ENCODE data around the gene KANSL1.

The KANSL1 gene

GRCh38 chr17:45995627-45996270 lies 197.5 kb downstream of the KANSL1 start:
- DNase-seq: no peak

GRCh38 chr17:45994987-45995386 lies 198.2 kb downstream of the KANSL1 start:
- DNase-seq: no peak

GRCh38 chr17:45993962-45994627 lies 199.1 kb downstream of the KANSL1 start:
- peak; percentile 24 for DNase-seq

- DNase-seq: no peak
Observed at GRCh38 chr17:45992904-45993303, 200.3 kb downstream of the KANSL1 start.

GRCh38 chr17:45992175-45992574 lies 201.1 kb downstream of the KANSL1 start:
- peak; percentile 66 for DNase-seq

- DNase-seq: no peak
Observed at GRCh38 chr17:45991341-45991740, 201.9 kb downstream of the KANSL1 start.

- no peak for DNase-seq
Observed at GRCh38 chr17:45990886-45991285, 202.3 kb downstream of the KANSL1 start.

- DNase-seq: no peak
Observed at GRCh38 chr17:45989759-45990158, 203.5 kb downstream of the KANSL1 start.

- no peak for DNase-seq
Observed at GRCh38 chr17:45987706-45988105, 205.5 kb downstream of the KANSL1 start.

- no peak for DNase-seq
Observed at GRCh38 chr17:45986056-45986455, 207.2 kb downstream of the KANSL1 start.

- no peak for DNase-seq
Observed at GRCh38 chr17:45985447-45985846, 207.8 kb downstream of the KANSL1 start.

- DNase-seq: no peak
Observed at GRCh38 chr17:45984368-45984767, 208.9 kb downstream of the KANSL1 start.

GRCh38 chr17:45983614-45984310 lies 209.5 kb downstream of the KANSL1 start:
- DNase-seq: no peak

- no peak for DNase-seq
Observed at GRCh38 chr17:45982791-45983613, 210.2 kb downstream of the KANSL1 start.

GRCh38 chr17:45981306-45981705 lies 211.9 kb downstream of the KANSL1 start:
- DNase-seq: no peak

GRCh38 chr17:45980855-45981254 lies 212.4 kb downstream of the KANSL1 start:
- DNase-seq: no peak
